ENCODE data around the gene PUM2. TPM values are rescaled to one million over a fixed set of nuclear protein-coding genes. Genes with fewer than 3 reads are reported as not detected.
A peak's percentile ranks its signal among the peaks of the same experiment; 100 is the strongest.

PUM2 gene
- total and polyA plus RNA-seq, 2 of the 13 experiments (the other 11 are each of a cell fraction or from before 2014, with no cell fraction given): 69.6 to 69.8 TPM

GRCh38 chr2:20231598-20232026 is 119.0 kb downstream of the PUM2 start (continued):
- no peak for TF ChIP-seq ZBTB25 (CRISPR knock-in tag; IDR thresholded peaks at IDR 0.05)
- TF ChIP-seq ZNF768 (CRISPR knock-in tag; IDR thresholded peaks at IDR 0.05): no peak
- no peak for TF ChIP-seq ZSCAN30 (CRISPR knock-in tag; IDR thresholded peaks at IDR 0.05)
- TF ChIP-seq TBX3 (IDR thresholded peaks at IDR 0.05; ENCODE audit: borderline replicate concordance): no peak
- no peak for TF ChIP-seq CSRNP2 (CRISPR knock-in tag; conservative IDR thresholded peaks at IDR 0.05; ENCODE audit: low read depth)
- TF ChIP-seq FOSL2 (CRISPR knock-in tag; IDR thresholded peaks at IDR 0.05): peak; percentile 47; the same call in 1 of the 2 replicates
- TF ChIP-seq SRSF9 (IDR thresholded peaks at IDR 0.05; ENCODE audit: borderline replicate concordance, insufficient read depth, low read depth, low read length, poor library complexity, severe bottlenecking): no peak
- no peak for TF ChIP-seq ZC3H4 (CRISPR knock-in tag; IDR thresholded peaks at IDR 0.05; ENCODE audit: borderline replicate concordance)
- TF ChIP-seq ZNF343 (CRISPR knock-in tag; IDR thresholded peaks at IDR 0.05): no peak
- TF ChIP-seq ZNF496 (CRISPR knock-in tag; IDR thresholded peaks at IDR 0.05; ENCODE audit: insufficient replicate concordance): no peak
- TF ChIP-seq HOXD1 (CRISPR knock-in tag; IDR thresholded peaks at IDR 0.05): no peak
- TF ChIP-seq HNF1B (CRISPR knock-in tag; IDR thresholded peaks at IDR 0.05): 0 out of 2 replicates have a peak, but pooled peaks have one; percentile 53
- TF ChIP-seq ELF3 (CRISPR knock-in tag; IDR thresholded peaks at IDR 0.05): peak; percentile 59; the same call in 1 of the 2 replicates
- peak; percentile 71; the same call in 1 of the 2 replicates for TF ChIP-seq MTERF4 (CRISPR knock-in tag; IDR thresholded peaks at IDR 0.05)
- peak; percentile 33 for TF ChIP-seq XRCC5 (optimal IDR thresholded peaks at IDR 0.05; ENCODE audit: low read length)
- no peak for TF ChIP-seq ZNF20 (CRISPR knock-in tag; IDR thresholded peaks at IDR 0.05)
- TF ChIP-seq SOX5 (CRISPR knock-in tag; IDR thresholded peaks at IDR 0.05; ENCODE audit: borderline replicate concordance): peak; percentile 38; the same call in 1 of the 2 replicates
- TF ChIP-seq MZF1 (CRISPR knock-in tag; IDR thresholded peaks at IDR 0.05; ENCODE audit: borderline replicate concordance): no peak
- TF ChIP-seq PCBP1 (IDR thresholded peaks at IDR 0.05; ENCODE audit: borderline replicate concordance, low read depth, low read length): no peak
- TF ChIP-seq MLLT10 (CRISPR knock-in tag; IDR thresholded peaks at IDR 0.05): no peak
- TF ChIP-seq SOX13 (IDR thresholded peaks at IDR 0.05): no peak
- TF ChIP-seq SOX13 (CRISPR knock-in tag; conservative IDR thresholded peaks at IDR 0.05 in 1 of 2, IDR thresholded peaks at IDR 0.05 in 1 of 2): peak in 1 of 2 experiments; percentile 6; a peak in 1 of 4 replicates
- TF ChIP-seq NR2F6 (IDR thresholded peaks at IDR 0.05): no peak
- no peak for TF ChIP-seq NR2F6 (CRISPR knock-in tag; IDR thresholded peaks at IDR 0.05)
- peak; percentile 39; the same call in 1 of the 2 replicates for TF ChIP-seq ZFY (CRISPR knock-in tag; IDR thresholded peaks at IDR 0.05)
- TF ChIP-seq ZNF30 (CRISPR knock-in tag; IDR thresholded peaks at IDR 0.05): no peak
- TF ChIP-seq ETV5 (CRISPR knock-in tag; IDR thresholded peaks at IDR 0.05; ENCODE audit: borderline replicate concordance): 0 out of 2 replicates have a peak, but pooled peaks have one; percentile 32
